GM12878 (cell line): ENCODE measurements around the gene PLEKHG4B. TPM values are rescaled to one million over a fixed set of nuclear protein-coding genes. Genes with fewer than 3 reads are reported as not detected.

Experiments
- ATAC-seq: fragments of 200-7000 bp; cut with Tn5 transposase; 3 replicates; pipeline ENCODE4 v1.9.1; 2020; ENCODE audit warnings: mild to moderate bottlenecking, moderate library complexity
- BruUV-seq: library from RNA; stranded (reverse); fragments of 400-500 nt; replicated peaks from 2 replicates; lab custom pipeline; 2021; lab: Mats Ljungman, UMichigan
- CTCF ChIA-PET: fragments of 300-600 bp; sonication (Branson Sonifier 250); formaldehyde crosslinking; extraction: SDS; loops from one replicate; lab custom pipeline; 2021; ENCODE audit warnings: inconsistent platforms; lab: Yijun Ruan, JAX
- POLR2A ChIA-PET: fragments of 350-600 bp; formaldehyde crosslinking; extraction: SDS; loops from one replicate; lab custom pipeline; 2021; ENCODE audit warnings: inconsistent platforms; lab: Charles Lee
- RAD21 ChIA-PET: fragments of 300-600 bp; sonication (Branson Sonifier 250); formaldehyde crosslinking; loops from one replicate; lab custom pipeline; 2023; ENCODE audit warnings: antibody characterized with exemption; ENCODE audit not compliant: unreplicated experiment; lab: Charles Lee
- SMC1A ChIA-PET: fragments of 300-600 bp; sonication (Branson Sonifier 250); formaldehyde crosslinking; loops from one replicate; lab custom pipeline; 2023; ENCODE audit not compliant: unreplicated experiment, uncharacterized antibody; lab: Charles Lee
- DNase-seq: peaks from one replicate; pipeline ENCODE4 v3.0.0-alpha.2; 2011; ENCODE audit warnings: low read depth, low spot score
- FAIRE-seq: peaks from 3 replicates; lab custom pipeline; 2011; peaks lifted over from hg19 to GRCh38; lab: Jason Lieb, UNC
- H2AFZ ChIP-seq: 2 replicates; pipeline ENCODE4 v1.6.0; 2011; ENCODE audit warnings: low read depth, low read length, control low read depth; ENCODE audit not compliant: control insufficient read depth
- H3K27ac ChIP-seq: 2 replicates; pipeline ENCODE4 v1.5.1; 2011; ENCODE audit warnings: control low read depth; ENCODE audit not compliant: control insufficient read depth, insufficient read depth
- H3K27me3 ChIP-seq, 2 experiments: replicated peaks in 1 of 2; 2 replicates each; pipeline versions ENCODE4 v1.6.0 to v1.6.1; 2011; ENCODE audit warnings: low read length in 1 of 2; ENCODE audit not compliant: control insufficient read depth in 2 of 2, insufficient read depth in 2 of 2
- H3K36me3 ChIP-seq, 2 experiments: 2 replicates each; pipeline ENCODE4 v1.5.1; 2011; ENCODE audit warnings: low read length in 1 of 2; ENCODE audit not compliant: control insufficient read depth in 2 of 2, insufficient read depth in 2 of 2
- H3K4me1 ChIP-seq: 2 replicates; pipeline ENCODE4 v1.6.1; 2011; ENCODE audit warnings: mild to moderate bottlenecking, low read length, moderate library complexity, mixed read lengths; ENCODE audit not compliant: control insufficient read depth, insufficient read depth
- H3K4me2 ChIP-seq: 2 replicates; pipeline ENCODE4 v1.6.0; 2011; ENCODE audit warnings: control low read depth; ENCODE audit not compliant: control insufficient read depth, insufficient read depth
- H3K4me3 ChIP-seq: fragments of 200-600 bp; sonication (generic); 2 replicates; pipeline ENCODE4 v1.5.1; 2016
- H3K79me2 ChIP-seq: 2 replicates; pipeline ENCODE4 v1.6.0; 2011; ENCODE audit warnings: low read length; ENCODE audit not compliant: control insufficient read depth, insufficient read depth
- H3K9ac ChIP-seq: 2 replicates; pipeline ENCODE4 v1.8.0; 2011; ENCODE audit warnings: low read length, control low read depth, mixed read lengths; ENCODE audit not compliant: control insufficient read depth, insufficient read depth
- H3K9me3 ChIP-seq: replicated peaks from 3 replicates; pipeline ENCODE4 v1.5.1; 2011; ENCODE audit warnings: mild to moderate bottlenecking, low read length; ENCODE audit not compliant: control insufficient read depth, insufficient read depth
- H4K20me1 ChIP-seq: 2 replicates; pipeline ENCODE4 v1.6.0; 2011; ENCODE audit not compliant: control insufficient read depth, insufficient read depth
- CBX5 ChIP-seq: sonication (generic); IDR thresholded peaks from 2 replicates; pipeline ENCODE4 v1.6.1; 2016; ENCODE audit warnings: low read depth, moderate library complexity, mild to moderate bottlenecking, inconsistent platforms
- MXI1 ChIP-seq: fragments of 150-350 bp; IDR thresholded peaks from 2 replicates; pipeline ENCODE4 v1.6.1; 2011; ENCODE audit warnings: low read depth, mild to moderate bottlenecking, inconsistent platforms, low read length, improper control_type of control experiment
- PAX8 ChIP-seq: fragments of 450-650 bp; IDR thresholded peaks from 2 replicates; pipeline ENCODE4 v1.6.1; 2017; ENCODE audit warnings: mild to moderate bottlenecking, moderate library complexity
- POLR2A ChIP-seq: IDR thresholded peaks from 2 replicates; pipeline ENCODE4 v1.6.1; 2011; ENCODE audit warnings: low read depth, mild to moderate bottlenecking, low read length
- REST ChIP-seq: IDR thresholded peaks from 2 replicates; pipeline ENCODE4 v1.6.1; 2012; ENCODE audit warnings: mild to moderate bottlenecking, low read depth, low read length
- TCF7 ChIP-seq: IDR thresholded peaks from 2 replicates; pipeline ENCODE4 v1.6.1; 2014; ENCODE audit warnings: antibody characterized with exemption, borderline replicate concordance
- YY1 ChIP-seq: IDR thresholded peaks from 2 replicates; pipeline ENCODE4 v1.6.1; 2011; ENCODE audit warnings: low read depth, mild to moderate bottlenecking, low read length
- WGBS: methylation state at CpG from one replicate; pipeline ENCODE4 v1.1.6; 2016; ENCODE audit warnings: low lambda C conversion rate; ENCODE audit not compliant: insufficient replicate concordance, insufficient coverage; ENCODE audit errors: missing lambda C conversion rate; 5-methylcytosine and 5-hydroxymethylcytosine counted together
- in situ Hi-C: fragments of 300-500 bp; cut with MboI; formaldehyde crosslinking; loops from 9 replicates; pipeline ENCODE4 v1.14.3; 2018; ENCODE audit warnings: mixed read lengths
- intact Hi-C: fragments of 100-400 bp; cut with micrococcal nuclease; formaldehyde crosslinking; loops from one replicate; pipeline ENCODE4 v1.14.2; 2022; ENCODE audit not compliant: unreplicated experiment
- polyA plus RNA-seq, 11 experiments: library from polyadenylated mRNA; depleted of rRNA in 4 of 11; unstranded in 6 of 11; stranded (reverse) in 5 of 11; fragments of >200 nt; fragmentation: Nextera tagmentation in 4 of 11; fragmentation: Illumina TruSeq in 1 of 11; extraction: Ambion mirVana in 4 of 11; extraction: Trizol in 1 of 11; gene quantifications; 1 replicate in 1 of 11; 2 replicates in 10 of 11; pipeline versions ENCODE4 v1.2.1 to v1.2.3, GENCODE V29; 2011 to 2016; ENCODE audit warnings: inconsistent platforms in 2 of 11, missing spikeins in 2 of 11, low read depth in 1 of 11
- total RNA-seq, 4 experiments: library from RNA; depleted of rRNA in 3 of 4; stranded (reverse); fragments of >200 nt in 3 of 4; fragmentation: Illumina TruSeq in 1 of 4; extraction: Trizol in 1 of 4; gene quantifications; 2 replicates each; pipeline versions ENCODE4 v1.2.1 to v1.2.3, GENCODE V29; 2013 to 2021

The PLEKHG4B gene
- total and polyA plus RNA-seq, 10 of the 15 experiments (the other 5 are each of a cell fraction or from before 2014, with no cell fraction given): under 0.01 to 0.05 (median 0.01) TPM; not detected in 6

- TF ChIP-seq MXI1: no peak
Measured at GRCh38 chr5:191036-191948, 99.3 kb downstream of the PLEKHG4B start, which contains the start of gene LRRC14B (continued).

- FAIRE-seq: no peak
Measured at GRCh38 chr5:191949-192690, 100.2 kb downstream of the PLEKHG4B start.

More at GRCh38 chr5:191949-192690, 100.2 kb downstream of the PLEKHG4B start:
- H4K20me1 ChIP-seq: no peaks in the 10 kb centered on the region; the same call in 1 of the 2 replicates
- POLR2A ChIA-PET: no interaction called here
- ATAC-seq: no peak
- no peak for TF ChIP-seq TCF7
- TF ChIP-seq YY1: no peak
- TF ChIP-seq CBX5: no peak
- TF ChIP-seq REST: no peak
- TF ChIP-seq POLR2A: no peak
- TF ChIP-seq PAX8: no peak
- TF ChIP-seq, all 136 proteins: peak for 0
- SMC1A ChIA-PET: no interaction called here
- H3K27me3 ChIP-seq: no peaks in the 10 kb centered on the region; a peak in 1 of 4 replicates
- CTCF ChIA-PET: no interaction called here
- no peaks in the 10 kb centered on the region for H3K9me3 ChIP-seq
- H3K36me3 ChIP-seq: no peaks in the 10 kb centered on the region
- H3K4me2 ChIP-seq: peak overlapping the region; percentile 86
- intact Hi-C loops: no loop called here
- no peak for DNase-seq
- peak overlapping the region; percentile 66; the same call in 1 of the 2 replicates for H2AFZ ChIP-seq
- BruUV-seq: no TSS peak
- WGBS: 80% methylated on average over 29 of the region's 46 CpGs
- in situ Hi-C loops: no loop called here
- H3K4me1 ChIP-seq: peaks cover 32% of the 10 kb centered on the region
- no peak overlapping the region for H3K9ac ChIP-seq
- H3K4me3 ChIP-seq: no peak overlapping the region
- RAD21 ChIA-PET: no interaction called here
- H3K27ac ChIP-seq: no peak overlapping the region
- H3K79me2 ChIP-seq: no peaks in the 10 kb centered on the region
